Stimulated activated CD8-positive, alpha-beta memory T cell treated with anti-CD3 and anti-CD28 coated beads, Interleukin-12 subunit alpha, Interleukin-12 subunit beta, amount 100 ng/mL, for 1 hour (primary cell): Measurements from ENCODE around the gene TMEM187.

ENCODE experiments used
- DNase-seq: peaks from one replicate; pipeline ENCODE4 v3.0.0-alpha.2; 2020; ENCODE audit warnings: low read depth

Gene TMEM187

DNA sequence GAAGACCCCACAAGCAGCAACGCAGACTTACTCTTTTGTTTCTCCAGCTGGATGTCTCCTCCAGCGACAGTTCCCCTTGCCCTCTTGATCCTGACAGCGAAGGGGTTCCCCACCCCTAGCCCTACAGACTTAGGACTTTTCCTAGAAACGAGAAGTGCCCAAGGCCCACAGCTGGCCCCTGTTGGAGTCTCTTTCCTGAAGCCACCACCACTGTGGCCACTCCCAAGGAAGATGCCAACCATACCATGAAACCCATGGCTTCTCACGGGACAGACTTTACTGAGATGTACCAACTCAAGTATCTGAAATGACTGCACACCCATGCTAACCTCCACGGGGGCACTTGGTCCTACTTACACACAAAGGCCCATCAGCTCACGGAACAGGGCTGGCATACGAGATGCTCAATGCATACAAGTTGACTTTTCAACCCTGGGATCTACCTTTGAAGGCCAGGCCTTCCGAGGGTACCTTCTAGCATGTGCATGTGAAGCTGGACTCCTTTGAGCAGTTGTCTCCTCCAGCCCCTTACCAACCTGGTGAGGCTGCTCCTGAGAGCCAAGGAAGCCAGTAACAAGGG, 48.1 kb downstream of the TMEM187 start:
- DNase-seq, result no peak

GRCh38 chrX:154021131-154021611, 48.6 kb downstream of the TMEM187 start:
- DNase-seq, result no peak

DNA sequence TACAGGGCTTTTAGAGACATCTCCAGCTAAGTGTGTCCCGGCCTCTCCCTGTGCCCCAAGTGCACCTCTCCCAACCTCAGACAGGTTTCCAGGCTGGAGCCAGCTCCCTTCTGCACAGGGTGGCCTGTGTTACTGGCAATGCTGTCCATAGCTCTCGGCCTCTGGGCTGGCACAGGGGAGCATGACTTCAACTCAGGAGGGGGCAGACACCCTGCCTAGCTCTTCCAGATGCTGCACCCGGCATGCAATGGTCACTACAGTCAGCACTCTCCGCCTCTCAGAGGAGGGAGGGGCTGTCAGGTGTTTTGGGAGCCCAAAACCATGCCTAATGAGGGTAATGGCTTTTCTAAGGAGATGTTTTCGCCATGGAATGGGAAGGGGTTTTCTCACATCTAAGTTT, 49.6 kb downstream of the TMEM187 start:
- no peak for DNase-seq

DNA sequence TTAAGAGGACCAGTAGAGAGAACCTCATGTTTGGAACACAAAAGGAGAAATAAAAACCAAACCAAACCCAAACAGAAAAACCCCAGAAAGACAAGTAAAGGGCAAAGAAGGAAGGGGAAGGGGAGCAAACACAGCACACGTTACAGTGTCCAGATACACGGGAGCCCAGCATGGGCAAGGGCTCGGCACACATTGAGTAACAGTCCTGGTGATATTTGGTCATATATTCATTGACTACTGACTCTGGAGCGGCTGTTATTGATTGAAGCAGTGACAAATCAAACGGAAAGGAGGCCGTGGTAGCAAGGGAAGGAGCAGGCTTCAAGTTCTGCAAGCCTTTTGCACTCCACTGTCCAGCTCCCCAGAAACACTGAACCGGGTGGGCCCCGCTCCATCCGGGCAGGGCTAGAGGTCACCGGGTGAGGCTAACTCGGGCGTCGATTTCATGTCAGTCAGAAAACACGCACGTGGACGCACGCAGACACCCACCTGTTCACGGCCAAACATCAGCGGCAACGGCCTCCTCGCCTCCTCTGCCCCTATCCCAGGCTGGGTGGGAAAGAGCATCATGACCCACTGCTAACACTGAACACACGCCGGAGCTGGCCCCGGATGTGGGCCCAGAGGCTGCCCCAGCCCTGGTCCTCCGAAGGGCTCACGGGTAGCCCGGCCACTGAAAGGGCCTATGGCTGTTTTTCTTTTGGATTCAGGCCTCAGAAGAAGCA, 50.9 kb downstream of the TMEM187 start:
- DNase-seq, result no peak

GRCh38 chrX:154024271-154024670, 51.7 kb downstream of the TMEM187 start:
- DNase-seq, result no peak

- no peak for DNase-seq
Observed at GRCh38 chrX:154025230-154025629, 52.7 kb downstream of the TMEM187 start.

- no peak for DNase-seq
Observed at GRCh38 chrX:154026136-154027021, 53.8 kb downstream of the TMEM187 start.

DNA sequence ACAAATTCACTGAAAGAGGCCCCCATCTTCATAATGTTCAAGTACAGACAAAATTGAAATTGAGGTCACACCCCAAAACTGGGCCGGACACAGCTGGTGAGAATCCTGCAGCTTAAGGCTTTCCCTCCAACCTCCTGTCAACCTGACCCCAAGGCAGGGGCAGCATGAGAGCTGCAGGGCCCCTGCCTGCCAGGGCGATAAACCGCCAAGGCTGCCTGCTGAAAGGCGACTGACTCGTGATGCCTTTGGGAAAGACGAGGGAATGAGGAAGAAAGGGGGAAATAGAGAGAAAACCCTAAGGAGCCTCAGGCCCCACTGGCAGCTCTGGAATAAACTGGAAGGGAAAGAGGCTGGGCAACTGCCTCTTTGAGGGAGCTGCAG, 54.5 kb downstream of the TMEM187 start:
- DNase-seq, result no peak

DNA sequence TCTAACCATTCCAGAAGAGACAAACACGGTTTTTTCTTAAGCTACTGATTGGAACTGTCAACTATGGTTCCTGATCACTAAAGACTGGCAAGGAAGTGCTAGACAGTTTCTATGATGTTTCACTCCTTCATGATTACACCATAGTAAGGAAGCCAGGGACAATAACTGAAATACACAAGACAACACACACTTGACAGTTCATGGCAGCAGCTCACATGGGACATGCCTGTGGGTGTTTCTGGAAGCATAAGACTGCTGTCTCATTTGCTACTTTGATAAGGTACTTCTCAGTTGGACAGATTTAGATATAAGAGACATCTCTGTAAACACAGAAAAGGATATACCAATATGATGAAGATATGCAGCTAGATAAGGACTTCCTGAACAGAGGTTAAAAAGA, 55.4 kb downstream of the TMEM187 start:
- DNase-seq, result no peak

DNA sequence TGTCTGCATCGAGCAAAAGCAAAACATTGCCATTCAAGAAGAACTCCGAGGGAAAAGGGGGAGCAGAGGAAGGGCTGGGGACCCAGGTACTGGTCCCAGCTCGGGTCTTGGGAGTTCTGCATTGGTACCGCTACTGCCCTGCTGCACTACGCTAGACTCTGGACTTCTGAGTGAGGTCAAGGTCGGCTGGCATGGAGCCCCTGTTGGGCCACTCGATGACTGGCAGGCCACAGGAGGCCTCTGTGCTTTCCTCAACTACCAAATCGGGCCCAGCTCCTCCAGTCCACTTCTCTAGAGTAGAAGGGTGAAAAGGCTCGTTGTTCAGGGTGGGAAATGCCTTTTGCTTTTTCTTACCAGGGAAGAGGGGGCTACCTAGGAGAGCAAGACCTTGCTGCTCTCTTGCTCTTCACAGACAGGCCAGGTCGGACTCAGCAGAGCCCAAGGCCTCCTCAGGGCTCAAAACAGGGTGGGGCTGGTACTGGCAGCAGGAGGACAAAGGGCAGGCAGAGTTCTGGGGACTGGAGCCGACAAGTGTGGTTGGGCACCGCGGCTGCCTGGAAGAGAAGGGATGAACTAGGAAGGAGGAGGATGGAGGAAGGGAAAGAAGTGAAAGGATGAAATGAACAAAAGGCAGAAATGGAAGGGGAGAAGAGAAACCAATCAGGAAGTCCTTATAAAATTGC, 56.1 kb downstream of the TMEM187 start:
- DNase-seq, result no peak

DNA sequence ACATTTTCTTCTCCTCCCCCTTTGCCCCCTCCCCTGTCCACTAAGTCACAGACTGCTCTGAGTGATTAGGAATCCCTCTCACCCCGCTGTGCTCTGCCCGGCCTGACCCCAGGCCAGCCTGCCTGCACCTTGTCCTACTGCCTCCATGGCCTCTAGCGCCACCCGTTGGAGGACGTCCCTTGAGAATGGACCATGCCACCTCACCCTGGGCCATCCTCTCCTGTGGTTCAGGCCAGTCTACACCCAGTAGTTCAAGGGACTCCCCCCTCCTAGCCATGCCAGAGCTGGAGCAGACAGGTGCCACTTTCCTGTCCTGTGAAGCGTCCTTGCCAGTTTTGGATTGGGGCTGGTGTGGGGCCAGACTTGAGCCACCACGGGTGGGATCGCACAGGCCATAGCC, 56.9 kb downstream of the TMEM187 start:
- DNase-seq, result no peak

- DNase-seq, result no peak
Observed at GRCh38 chrX:154030266-154030665, 57.7 kb downstream of the TMEM187 start.

GRCh38 chrX:154030715-154031305, 58.3 kb downstream of the TMEM187 start:
- no peak for DNase-seq

DNA sequence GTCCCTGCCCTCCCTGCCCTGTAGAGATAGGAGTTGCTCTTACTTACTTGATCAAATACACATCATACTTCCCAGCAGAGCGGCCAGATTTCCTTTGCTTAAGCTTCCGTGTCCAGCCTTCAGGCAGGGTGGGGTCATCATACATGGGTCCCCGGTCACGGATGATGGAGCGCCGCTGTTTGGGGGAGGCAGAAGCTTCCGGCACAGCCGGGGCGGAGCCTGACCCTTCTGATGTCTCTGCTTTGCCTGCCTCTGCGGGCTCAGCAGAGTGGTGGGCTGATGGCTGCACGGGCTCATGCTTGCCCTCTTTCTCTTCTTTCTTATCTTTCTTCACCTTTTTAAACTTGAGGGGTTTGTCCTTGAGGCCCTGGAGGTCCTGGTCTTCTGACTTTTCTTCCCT, 59.6 kb downstream of the TMEM187 start:
- DNase-seq, result no peak

- no peak for DNase-seq
Observed at GRCh38 chrX:154032653-154033052, 60.1 kb downstream of the TMEM187 start.
